Ectodermal cell (in vitro differentiated cells): ENCODE measurements around the gene IL6R.
"Not testable (repeated sequence)": the region's sequence is repeated elsewhere in the genome, so short reads cannot be mapped to it uniquely, and the experiment has no call there.

Experiments used
- H3K27ac ChIP-seq: 2 replicates; pipeline ENCODE4 v1.7.0; 2013; ENCODE audit warnings: mild to moderate bottlenecking, low read depth, low read length; ENCODE audit not compliant: insufficient read depth, poor library complexity, severe bottlenecking
- H3K27me3 ChIP-seq: 2 replicates; pipeline ENCODE4 v1.7.0; 2013; ENCODE audit warnings: mild to moderate bottlenecking, low read length; ENCODE audit not compliant: insufficient read depth, control insufficient read depth, poor library complexity, severe bottlenecking
- H3K36me3 ChIP-seq: one replicate; pipeline ENCODE4 v1.7.0; 2013; ENCODE audit warnings: low read length; ENCODE audit not compliant: control insufficient read depth, insufficient read depth
- H3K4me1 ChIP-seq: one replicate; pipeline ENCODE4 v1.7.0; 2013; ENCODE audit warnings: low read length; ENCODE audit not compliant: control insufficient read depth, insufficient read depth
- H3K4me3 ChIP-seq: 2 replicates; pipeline ENCODE4 v1.7.0; 2013; ENCODE audit warnings: low read depth, low read length, control low read depth; ENCODE audit not compliant: insufficient read depth
- H3K9me3 ChIP-seq: 2 replicates; pipeline ENCODE4 v1.7.0; 2013; ENCODE audit warnings: mild to moderate bottlenecking, low read length, moderate library complexity; ENCODE audit not compliant: control insufficient read depth
- WGBS, 2 experiments: methylation state at CpG; one replicate each; pipeline ENCODE4 v1.1.7; 2013; ENCODE audit warnings: missing lambda C conversion rate in 2 of 2; 5-methylcytosine and 5-hydroxymethylcytosine counted together

The IL6R gene

DNA sequence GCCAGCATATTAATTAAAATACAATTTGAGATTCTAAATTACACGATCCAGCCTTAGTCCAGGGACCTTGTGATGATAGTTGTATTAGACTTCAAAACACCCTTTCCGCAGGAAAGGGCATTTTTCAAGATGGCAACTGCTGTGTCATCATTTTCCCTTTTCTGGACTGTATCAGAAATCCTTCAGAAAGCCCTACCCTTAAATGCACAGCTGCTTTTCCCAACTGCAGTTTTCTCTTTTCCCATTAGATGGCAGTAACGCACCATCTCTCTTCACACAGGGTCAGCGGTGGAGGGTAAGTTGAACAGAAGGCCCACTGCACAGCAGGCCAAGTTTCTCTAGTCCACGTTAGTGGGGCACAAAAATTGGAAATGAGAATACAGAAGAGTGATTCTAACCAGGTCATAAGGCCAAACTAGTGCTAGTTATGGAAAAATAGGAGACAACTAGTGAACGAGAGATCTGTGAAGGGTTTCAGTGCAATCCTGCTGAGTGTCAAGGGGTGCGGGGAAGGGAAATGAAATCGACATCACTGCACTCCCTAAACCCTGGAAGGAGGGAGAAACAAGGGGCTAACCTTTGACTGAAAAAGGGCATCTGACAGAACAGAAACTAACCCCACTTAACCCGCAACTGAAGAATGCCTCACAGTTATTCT is 74.8 kb downstream of the IL6R start:
- WGBS, 2 experiments: 41 to 43% methylated on average over 9 of the region's 9 CpGs
- H3K27ac ChIP-seq: no peak overlapping the region

GRCh38 chr1:154481053-154481452 is 75.9 kb downstream of the IL6R start:
- Histone ChIP-seq H3K9me3 (no peaks in the 10 kb centered on the region), H3K4me3 (no peak overlapping the region), H3K36me3 (no peaks in the 10 kb centered on the region), H3K27ac (no peak overlapping the region), H3K27me3 (no peaks in the 10 kb centered on the region), H3K4me1 (no peaks in the 10 kb centered on the region)
- WGBS, 2 experiments: 22 to 29% methylated on average over 1 of the region's 1 CpG

More for the DNA sequence above, 74.8 kb downstream of the IL6R start:
- Histone ChIP-seq H3K36me3 (no peaks in the 10 kb centered on the region), H3K9me3 (no peaks in the 10 kb centered on the region), H3K27me3 (no peaks in the 10 kb centered on the region), H3K4me3 (no peak overlapping the region), H3K4me1 (no peaks in the 10 kb centered on the region)

- H3K4me1 ChIP-seq: no peaks in the 10 kb centered on the region
- H3K27ac ChIP-seq: no peak overlapping the region
- H3K4me3 ChIP-seq: no peak overlapping the region
- no peaks in the 10 kb centered on the region for H3K36me3 ChIP-seq
- no peaks in the 10 kb centered on the region for H3K9me3 ChIP-seq
- WGBS, 2 experiments: 90 to 91% methylated on average over 14 of the region's 14 CpGs
- H3K27me3 ChIP-seq: no peaks in the 10 kb centered on the region
These were observed 79.0 kb downstream of the IL6R start for GRCh38 chr1:154483941-154484803.

DNA sequence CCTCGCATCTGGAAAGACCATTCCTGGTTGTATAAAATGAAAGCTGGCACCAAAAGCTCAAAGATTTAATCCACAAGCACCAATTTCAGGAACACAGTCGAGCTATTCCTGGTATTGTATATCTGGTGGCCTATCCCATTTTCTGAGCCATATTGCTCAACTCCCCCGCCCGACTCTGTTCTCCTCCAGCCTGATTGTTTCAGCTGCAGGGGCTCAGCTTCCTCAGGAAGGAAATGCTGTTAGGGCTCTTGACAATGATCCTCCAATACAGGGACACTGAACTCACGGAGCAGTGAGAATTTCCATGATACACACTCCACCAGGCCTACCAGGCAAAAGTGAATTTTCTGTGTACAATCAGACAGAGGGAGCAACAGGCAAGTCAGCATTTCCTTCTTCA is 80.0 kb downstream of the IL6R start:
- no peaks in the 10 kb centered on the region for H3K9me3 ChIP-seq
- H3K4me3 ChIP-seq: no peak overlapping the region
- 90 to 93% methylated on average over 5 of the region's 5 CpGs for WGBS, 2 experiments
- no peaks in the 10 kb centered on the region for H3K36me3 ChIP-seq
- H3K27ac ChIP-seq: no peak overlapping the region
- H3K27me3 ChIP-seq: no peaks in the 10 kb centered on the region
- H3K4me1 ChIP-seq: no peaks in the 10 kb centered on the region

- Histone ChIP-seq H3K9me3 (no peaks in the 10 kb centered on the region), H3K4me3 (no peak overlapping the region), H3K27me3 (no peaks in the 10 kb centered on the region), H3K27ac (no peak overlapping the region), H3K36me3 (no peaks in the 10 kb centered on the region), H3K4me1 (no peaks in the 10 kb centered on the region)
- whole genome bisulfite sequencing, 2 experiments: 94 to 96% methylated on average over 7 of the region's 7 CpGs
These were observed 80.9 kb downstream of the IL6R start for GRCh38 chr1:154485910-154486496.

DNA sequence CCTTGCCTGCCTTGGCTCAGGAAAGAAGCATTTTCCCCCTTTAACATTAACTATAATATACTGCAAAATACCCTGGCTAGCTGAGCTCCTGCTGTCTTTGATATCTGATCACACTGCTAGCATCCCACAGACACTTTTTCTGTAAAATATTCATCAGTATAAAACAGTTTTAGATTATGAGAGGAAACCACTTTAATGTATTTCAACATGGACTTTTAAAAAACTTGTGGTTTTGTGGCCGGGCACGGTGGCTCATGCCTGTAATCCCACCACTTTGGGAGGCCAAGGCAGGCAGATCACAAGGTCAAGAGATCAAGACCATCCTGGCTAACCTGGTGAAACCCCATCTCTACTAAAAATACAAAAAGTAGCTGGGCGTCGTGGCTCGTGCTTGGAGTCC is 81.6 kb downstream of the IL6R start:
- 94 to 97% methylated on average over 5 of the region's 5 CpGs for WGBS, 2 experiments
- not testable (repeated sequence) for H3K4me3 ChIP-seq, H3K4me1 ChIP-seq, H3K36me3 ChIP-seq, H3K9me3 ChIP-seq, H3K27me3 ChIP-seq, H3K27ac ChIP-seq

DNA sequence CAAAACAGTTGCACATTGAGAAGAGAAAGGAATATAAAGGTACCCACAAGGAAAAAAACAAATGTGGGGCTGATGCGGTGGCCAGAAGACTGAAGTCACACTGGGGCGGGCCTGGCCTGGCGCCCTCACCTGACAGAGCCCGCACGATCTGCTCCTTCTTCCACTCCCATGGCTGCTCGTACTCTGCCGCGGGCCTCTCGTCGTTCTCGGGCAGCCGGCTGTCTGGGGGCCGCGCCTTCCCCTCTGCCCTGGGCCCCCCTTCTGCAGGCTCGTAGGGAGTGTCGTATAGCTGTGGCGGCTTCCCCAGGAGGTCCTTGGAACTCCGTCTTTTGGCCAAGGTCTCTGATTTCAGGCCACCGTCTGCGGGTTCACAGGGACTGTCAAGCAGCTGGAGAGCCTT is 83.8 kb downstream of the IL6R start:
- WGBS, 2 experiments: 84 to 87% methylated on average over 20 of the region's 20 CpGs
- Histone ChIP-seq H3K36me3 (no peaks in the 10 kb centered on the region), H3K27me3 (no peaks in the 10 kb centered on the region), H3K4me1 (no peaks in the 10 kb centered on the region), H3K9me3 (no peaks in the 10 kb centered on the region), H3K27ac (no peak overlapping the region), H3K4me3 (no peak overlapping the region)

DNA sequence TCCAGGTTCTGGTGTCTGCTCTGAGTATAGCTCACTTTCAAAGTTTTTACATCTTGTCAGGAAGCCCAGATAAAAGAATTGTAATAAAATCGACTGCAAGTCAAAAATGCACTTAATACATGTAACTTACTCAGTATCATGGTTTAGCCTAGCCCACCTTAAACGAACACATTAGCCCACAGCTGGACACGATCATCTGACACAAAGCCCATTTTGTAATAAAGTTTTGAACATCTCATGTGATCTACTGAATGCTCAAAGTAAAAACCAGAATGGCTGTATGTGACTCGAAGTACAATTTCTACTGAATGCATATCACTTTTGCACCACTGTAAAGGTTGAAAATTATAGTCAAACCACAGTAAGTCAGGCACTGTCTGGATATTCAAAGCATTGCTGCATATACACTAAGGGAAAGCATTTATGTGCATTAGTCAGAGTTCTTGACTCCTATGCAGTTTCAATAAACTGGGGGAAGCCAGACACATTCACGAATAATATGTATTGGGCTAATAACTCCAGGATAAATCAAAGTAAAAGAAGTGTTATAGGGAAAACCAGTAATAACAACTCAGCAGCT is 84.6 kb downstream of the IL6R start:
- H3K4me1 ChIP-seq: no peaks in the 10 kb centered on the region
- H3K27me3 ChIP-seq: no peaks in the 10 kb centered on the region

DNA sequence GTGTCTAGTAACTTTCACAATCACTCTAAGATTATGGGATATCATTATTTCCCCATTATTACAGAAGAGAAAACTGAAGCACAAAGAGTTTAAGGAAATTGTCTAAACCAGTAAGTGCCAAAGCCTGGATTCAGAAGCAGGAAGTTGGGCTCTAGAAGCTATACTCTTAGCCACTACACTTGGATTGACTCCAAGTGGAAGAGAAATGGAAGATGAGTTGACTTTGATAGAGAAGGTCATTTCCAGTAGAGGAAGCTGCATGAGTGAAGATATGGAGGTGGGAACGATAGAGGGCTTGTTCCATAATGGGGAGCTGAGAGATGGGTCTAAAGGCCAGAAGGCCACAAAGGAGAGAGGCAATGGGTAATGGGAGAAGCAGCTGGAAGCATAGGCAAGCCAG is 85.2 kb downstream of the IL6R start:
- no peaks in the 10 kb centered on the region for H3K36me3 ChIP-seq
- H3K4me1 ChIP-seq: no peaks in the 10 kb centered on the region
- no peak overlapping the region for H3K4me3 ChIP-seq
- H3K27ac ChIP-seq: no peak overlapping the region
- 82 to 89% methylated on average over 1 of the region's 1 CpG for WGBS, 2 experiments
- no peaks in the 10 kb centered on the region for H3K27me3 ChIP-seq
- no peaks in the 10 kb centered on the region for H3K9me3 ChIP-seq

More for the DNA sequence above, 84.6 kb downstream of the IL6R start:
- Histone ChIP-seq H3K4me3 (no peak overlapping the region), H3K36me3 (no peaks in the 10 kb centered on the region), H3K9me3 (no peaks in the 10 kb centered on the region), H3K27ac (no peak overlapping the region)
- WGBS, 2 experiments: 94% methylated on average over 5 of the region's 5 CpGs

DNA sequence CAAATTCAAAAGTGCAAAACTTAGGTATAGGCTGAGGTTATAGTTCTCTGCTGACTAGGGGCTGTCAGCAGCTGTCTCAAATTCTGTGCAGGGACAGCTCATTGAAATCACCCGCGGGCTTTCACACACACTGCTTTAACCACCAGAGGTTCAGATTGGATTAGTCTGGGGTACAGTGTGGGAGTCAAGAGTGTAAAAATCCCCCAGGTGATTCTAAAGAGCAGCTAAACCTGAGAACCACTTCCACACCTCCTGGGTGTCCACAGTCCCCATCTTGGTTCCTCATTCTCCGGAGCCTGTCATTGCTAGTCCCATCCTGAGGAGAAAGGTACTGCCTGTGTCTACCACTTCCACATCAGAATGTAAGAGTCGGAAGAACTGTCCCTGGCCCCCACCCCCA is 87.0 kb downstream of the IL6R start:
- H3K4me1 ChIP-seq: peaks cover 2% of the 10 kb centered on the region
- H3K36me3 ChIP-seq: no peaks in the 10 kb centered on the region
- WGBS, 2 experiments: 92 to 94% methylated on average over 4 of the region's 4 CpGs
- H3K27ac ChIP-seq: no peak overlapping the region
- H3K9me3 ChIP-seq: no peaks in the 10 kb centered on the region
- H3K27me3 ChIP-seq: no peaks in the 10 kb centered on the region
- no peak overlapping the region for H3K4me3 ChIP-seq
